Hypothalamus (tissue), 51 donors: ENCODE measurements around the gene SRD5A3.
"Not testable (repeated sequence)": the region's sequence is repeated elsewhere in the genome, so short reads cannot be mapped to it uniquely, and the experiment has no call there.

ENCODE experiments used
- DNase-seq, 51 donors: peaks; one replicate each; lab custom pipeline; 2025; lab: John Stamatoyannopoulos, UW

Gene SRD5A3

GRCh38 chr4:55343887-55344286 is 2.2 kb upstream of the SRD5A3 start:
- no peak for DNase-seq

GRCh38 chr4:55345054-55345453 is 988 bp upstream of the SRD5A3 start:
- DNase-seq, result no peak

- no peak for DNase-seq
Measured at GRCh38 chr4:55346851-55347255, 811 bp downstream of the SRD5A3 start.

- DNase-seq, result no peak
Measured at GRCh38 chr4:55347610-55348228, 1.7 kb downstream of the SRD5A3 start.

- no peak for DNase-seq
Measured at GRCh38 chr4:55348466-55348865, 2.4 kb downstream of the SRD5A3 start.

- not testable (repeated sequence) for DNase-seq
Measured at GRCh38 chr4:55350870-55351269, 4.8 kb downstream of the SRD5A3 start.

- no peak for DNase-seq
Measured at GRCh38 chr4:55351824-55352223, 5.8 kb downstream of the SRD5A3 start.

GRCh38 chr4:55352726-55353125 is 6.7 kb downstream of the SRD5A3 start:
- no peak for DNase-seq

- not testable (repeated sequence) for DNase-seq
Measured at GRCh38 chr4:55353228-55353747, 7.2 kb downstream of the SRD5A3 start.

GRCh38 chr4:55354648-55355047 is 8.6 kb downstream of the SRD5A3 start:
- DNase-seq, result no peak

- DNase-seq, result no peak
Measured at GRCh38 chr4:55355555-55355954, 9.5 kb downstream of the SRD5A3 start.

GRCh38 chr4:55356991-55357461 is 11.0 kb downstream of the SRD5A3 start:
- no peak for DNase-seq

GRCh38 chr4:55358246-55358645 is 12.2 kb downstream of the SRD5A3 start:
- DNase-seq, result no peak

GRCh38 chr4:55358668-55359067 is 12.6 kb downstream of the SRD5A3 start:
- no peak for DNase-seq

GRCh38 chr4:55359397-55359916 is 13.4 kb downstream of the SRD5A3 start:
- DNase-seq, result no peak

- DNase-seq, result not testable (repeated sequence)
Measured at GRCh38 chr4:55362938-55363337, 16.9 kb downstream of the SRD5A3 start.

- peak in 32 of 51 donors; percentile 8 to 84 (median 51) for DNase-seq
Measured at GRCh38 chr4:55363691-55364351, 17.8 kb downstream of the SRD5A3 start.

GRCh38 chr4:55364691-55365344 is 18.8 kb downstream of the SRD5A3 start:
- peak in 32 of 51 donors; percentile 3 to 89 (median 38) for DNase-seq

GRCh38 chr4:55365345-55365728 is 19.3 kb downstream of the SRD5A3 start:
- DNase-seq, result peak in 2 of 51 donors; percentile 20 to 47

GRCh38 chr4:55366621-55367020 is 20.6 kb downstream of the SRD5A3 start:
- peak in 2 of 51 donors; percentile 19 to 55 for DNase-seq

- DNase-seq, result no peak
Measured at GRCh38 chr4:55367084-55367722, 21.2 kb downstream of the SRD5A3 start.
